ENCODE results near the gene OAS1. TPM values are rescaled to one million over a fixed set of nuclear protein-coding genes. Genes with fewer than 3 reads are reported as not detected.

OAS1 gene
- polyA plus RNA-seq, 1 donor (not counting 4 experiments of a cell fraction or from before 2014, with no cell fraction given) = 88.3 TPM

DNA sequence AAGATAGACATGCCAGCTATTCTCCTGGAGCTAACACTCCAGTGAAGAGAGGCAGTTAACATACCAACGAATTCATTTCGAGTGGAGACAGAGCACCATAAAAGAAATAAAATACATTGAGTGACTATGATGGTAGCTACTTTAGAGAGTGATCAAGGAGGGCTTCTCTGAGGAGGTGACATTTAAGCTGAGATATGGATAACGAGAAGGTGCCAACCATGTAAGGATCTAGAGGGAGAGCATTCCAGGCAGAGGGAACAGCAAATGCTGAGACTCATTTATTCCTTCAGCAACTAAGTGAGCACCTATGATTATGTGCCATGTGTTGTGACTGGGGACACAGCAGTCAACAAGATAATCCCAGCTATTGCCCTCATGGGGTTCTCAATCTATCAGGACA, 28.3 kb upstream of the OAS1 start:
- no peak overlapping the region for H2AFZ ChIP-seq (ENCODE audit: control insufficient read depth, low read length)
- H3K4me1 ChIP-seq (ENCODE audit: control insufficient read depth, extremely low read depth, insufficient read depth, low read length) = peaks cover 3% of the 10 kb centered on the region
- DNase-seq (ENCODE audit: low read depth, low spot score) (no peak), FAIRE-seq (no peak)
- H3K9ac ChIP-seq (ENCODE audit: control insufficient read depth, extremely low read depth, insufficient read depth, low read length) = no peak overlapping the region
- no peak overlapping the region for H3K4me3 ChIP-seq (ENCODE audit: control insufficient read depth in 2 of 3, extremely low read depth in 1 of 3, insufficient read depth in 2 of 3, low read depth in 1 of 3, low read length in 3 of 3)
- H3K4me2 ChIP-seq (ENCODE audit: control insufficient read depth, extremely low read depth, insufficient read depth, low read depth, low read length) = no peak overlapping the region
- no peaks in the 10 kb centered on the region for H4K20me1 ChIP-seq (ENCODE audit: control insufficient read depth, extremely low read depth, insufficient read depth, low read length)
- H3K9me1 ChIP-seq (ENCODE audit: control insufficient read depth, extremely low read depth, insufficient read depth, low read length) = no peaks in the 10 kb centered on the region
- no peak for TF ChIP-seq EZH2 (IDR thresholded peaks at IDR 0.05; ENCODE audit: low read length)
- TF ChIP-seq, protein P1, sequence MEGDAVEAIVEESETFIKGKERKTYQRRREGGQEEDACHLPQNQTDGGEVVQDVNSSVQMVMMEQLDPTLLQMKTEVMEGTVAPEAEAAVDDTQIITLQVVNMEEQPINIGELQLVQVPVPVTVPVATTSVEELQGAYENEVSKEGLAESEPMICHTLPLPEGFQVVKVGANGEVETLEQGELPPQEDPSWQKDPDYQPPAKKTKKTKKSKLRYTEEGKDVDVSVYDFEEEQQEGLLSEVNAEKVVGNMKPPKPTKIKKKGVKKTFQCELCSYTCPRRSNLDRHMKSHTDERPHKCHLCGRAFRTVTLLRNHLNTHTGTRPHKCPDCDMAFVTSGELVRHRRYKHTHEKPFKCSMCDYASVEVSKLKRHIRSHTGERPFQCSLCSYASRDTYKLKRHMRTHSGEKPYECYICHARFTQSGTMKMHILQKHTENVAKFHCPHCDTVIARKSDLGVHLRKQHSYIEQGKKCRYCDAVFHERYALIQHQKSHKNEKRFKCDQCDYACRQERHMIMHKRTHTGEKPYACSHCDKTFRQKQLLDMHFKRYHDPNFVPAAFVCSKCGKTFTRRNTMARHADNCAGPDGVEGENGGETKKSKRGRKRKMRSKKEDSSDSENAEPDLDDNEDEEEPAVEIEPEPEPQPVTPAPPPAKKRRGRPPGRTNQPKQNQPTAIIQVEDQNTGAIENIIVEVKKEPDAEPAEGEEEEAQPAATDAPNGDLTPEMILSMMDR (optimal IDR thresholded peaks at IDR 0.05 in 1 of 3, IDR thresholded peaks at IDR 0.05 in 1 of 3, conservative IDR thresholded peaks at IDR 0.05 in 1 of 3; ENCODE audit: extremely low read depth in 1 of 3, insufficient read depth in 2 of 3, low read length in 3 of 3) = no peak
- H3K27ac ChIP-seq (ENCODE audit: control insufficient read depth, insufficient read depth, low read length) = no peak overlapping the region
- no peaks in the 10 kb centered on the region for H3K36me3 ChIP-seq (ENCODE audit: control insufficient read depth in 2 of 2, extremely low read depth in 1 of 2, insufficient read depth in 2 of 2, low read length in 2 of 2)
- dilution Hi-C loops (cut with MboI; ENCODE audit: extremely low pct_ligation_motif_present, low sequenced_read_pairs) = no loop called here
- peaks cover 17% of the 10 kb centered on the region for H3K27me3 ChIP-seq (ENCODE audit: control insufficient read depth, extremely low read depth, insufficient read depth, low read length)
- H3K9me3 ChIP-seq (ENCODE audit: control insufficient read depth, low read depth, low read length) = no peaks in the 10 kb centered on the region
- H3K79me2 ChIP-seq (ENCODE audit: control insufficient read depth, insufficient read depth, low read length) = no peaks in the 10 kb centered on the region

DNA sequence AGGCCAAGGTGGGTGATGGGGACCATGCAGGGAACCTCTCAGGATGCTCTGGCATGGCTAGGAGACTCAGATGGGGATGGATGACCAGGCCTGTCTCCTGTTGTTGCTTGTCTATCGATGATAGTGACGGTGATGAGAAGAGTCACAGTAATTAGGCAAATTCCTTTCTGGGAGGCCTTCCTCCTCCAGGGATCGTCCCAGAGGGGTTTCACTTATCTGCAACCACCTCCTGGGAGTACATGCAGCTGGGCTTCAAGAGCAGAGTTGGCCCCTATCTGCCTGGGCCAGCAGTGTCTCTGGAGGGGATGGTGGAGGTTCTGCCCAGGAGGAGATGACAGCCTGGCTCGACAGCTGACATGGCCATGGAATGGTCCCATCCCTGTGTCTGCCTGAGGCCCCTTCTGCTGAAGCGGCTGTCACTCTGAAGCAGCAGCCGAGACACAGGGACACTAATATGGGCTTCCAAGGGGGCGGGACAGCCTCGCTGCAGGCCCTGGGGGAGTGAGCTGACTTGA, 27.5 kb upstream of the OAS1 start:
- no peaks in the 10 kb centered on the region for H4K20me1 ChIP-seq (ENCODE audit: control insufficient read depth, extremely low read depth, insufficient read depth, low read length)
- H3K79me2 ChIP-seq (ENCODE audit: control insufficient read depth, insufficient read depth, low read length) = no peaks in the 10 kb centered on the region
- no peak overlapping the region for H3K4me3 ChIP-seq (ENCODE audit: control insufficient read depth in 2 of 3, extremely low read depth in 1 of 3, insufficient read depth in 2 of 3, low read depth in 1 of 3, low read length in 3 of 3)
- DNase-seq (ENCODE audit: low read depth, low spot score) (no peak), FAIRE-seq (no peak)
- peaks cover 3% of the 10 kb centered on the region for H3K4me1 ChIP-seq (ENCODE audit: control insufficient read depth, extremely low read depth, insufficient read depth, low read length)
- no peak overlapping the region for H3K27ac ChIP-seq (ENCODE audit: control insufficient read depth, insufficient read depth, low read length)
- no peaks in the 10 kb centered on the region for H3K9me3 ChIP-seq (ENCODE audit: control insufficient read depth, low read depth, low read length)
- no peak overlapping the region for H2AFZ ChIP-seq (ENCODE audit: control insufficient read depth, low read length)
- TF ChIP-seq EZH2 (IDR thresholded peaks at IDR 0.05; ENCODE audit: low read length) = no peak
- TF ChIP-seq, protein P1 (optimal IDR thresholded peaks at IDR 0.05 in 1 of 3, IDR thresholded peaks at IDR 0.05 in 1 of 3, conservative IDR thresholded peaks at IDR 0.05 in 1 of 3; ENCODE audit: extremely low read depth in 1 of 3, insufficient read depth in 2 of 3, low read length in 3 of 3) = no peak
- no peaks in the 10 kb centered on the region for H3K9me1 ChIP-seq (ENCODE audit: control insufficient read depth, extremely low read depth, insufficient read depth, low read length)
- H3K36me3 ChIP-seq (ENCODE audit: control insufficient read depth in 2 of 2, extremely low read depth in 1 of 2, insufficient read depth in 2 of 2, low read length in 2 of 2) = no peaks in the 10 kb centered on the region
- H3K4me2 ChIP-seq (ENCODE audit: control insufficient read depth, extremely low read depth, insufficient read depth, low read depth, low read length) = no peak overlapping the region
- H3K27me3 ChIP-seq (ENCODE audit: control insufficient read depth, extremely low read depth, insufficient read depth, low read length) = peaks cover 17% of the 10 kb centered on the region
- H3K9ac ChIP-seq (ENCODE audit: control insufficient read depth, extremely low read depth, insufficient read depth, low read length) = no peak overlapping the region
- dilution Hi-C loops (cut with MboI; ENCODE audit: extremely low pct_ligation_motif_present, low sequenced_read_pairs) = no loop called here
